ENCODE measurements around the gene ZNF260. TPM values are rescaled to one million over a fixed set of nuclear protein-coding genes. Genes with fewer than 3 reads are reported as not detected.
"Not testable (repeated sequence)": the region's sequence is repeated elsewhere in the genome, so short reads cannot be mapped to it uniquely, and the experiment has no call there.

The ZNF260 gene
- total RNA-seq, 2 experiments from 2014 or later = 8.6 to 10.5 TPM

GRCh38 chr19:36527873-36528193 is 238 bp downstream of the ZNF260 start:
- Mint-ChIP-seq H3K4me1 (ENCODE audit: low read depth) (peaks cover 17% of the 10 kb centered on the region), H3K9me3 (ENCODE audit: insufficient read depth) (peaks cover 23% of the 10 kb centered on the region), H3K36me3 (ENCODE audit: low read depth) (peaks cover 52% of the 10 kb centered on the region)

DNA sequence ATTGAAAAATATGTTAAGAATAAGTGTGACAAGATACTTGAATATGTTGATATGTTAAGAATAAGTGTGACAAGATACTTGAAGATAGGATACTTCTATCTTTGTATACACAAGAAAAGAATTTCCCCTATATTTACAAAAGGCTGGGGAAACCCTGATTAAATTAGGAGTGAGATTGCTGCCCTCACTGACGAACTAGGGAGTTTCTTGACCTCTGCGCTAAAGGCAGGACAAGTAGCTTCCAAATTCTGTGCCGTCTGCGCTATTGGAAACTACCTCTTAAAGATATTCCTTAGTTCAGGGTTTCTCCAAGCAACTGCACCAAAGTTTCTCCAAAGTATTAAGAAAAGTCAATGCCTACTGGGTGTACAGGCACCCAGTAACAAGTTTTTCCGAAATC is 730 bp downstream of the ZNF260 start:
- POLR2A ChIA-PET = interaction anchor here (0.6 to 2.9 kb wide), 6 partner anchors 38 to 551 kb away, joined by 3 to 24 read pairs (median 13); partner anchors contain the start of genes ZNF382, ZNF420, ZNF529 and ZNF566
- H3K27ac Mint-ChIP-seq = no peak overlapping the region
- H3K36me3 Mint-ChIP-seq (ENCODE audit: low read depth) = peaks cover 51% of the 10 kb centered on the region
- H3K4me3 Mint-ChIP-seq = peak overlapping the region; percentile 96
- peaks cover 17% of the 10 kb centered on the region for H3K4me1 Mint-ChIP-seq (ENCODE audit: low read depth)
- peaks cover 27% of the 10 kb centered on the region for H3K9me3 Mint-ChIP-seq (ENCODE audit: insufficient read depth)
- no peak for DNase-seq
- CTCF ChIA-PET = no interaction called here
- H3K27me3 Mint-ChIP-seq (ENCODE audit: low read depth) = no peaks in the 10 kb centered on the region
- no peak for ATAC-seq

More at GRCh38 chr19:36527873-36528193, 238 bp downstream of the ZNF260 start:
- ChIA-PET POLR2A (interaction anchor here (0.6 to 2.9 kb wide), 9 partner anchors 39 to 550 kb away, joined by 3 to 24 read pairs (median 6); partner anchors contain the start of genes ZNF345, ZNF382, ZNF420 and ZNF529), CTCF (interaction anchor here (1.3 to 1.4 kb wide), 2 partner anchors 46 to 77 kb away, joined by 3 to 5 read pairs; partner anchors contain the start of genes ZNF382 and ZNF529)
- H3K4me3 Mint-ChIP-seq = peak overlapping the region; percentile 96
- no peaks in the 10 kb centered on the region for H3K27me3 Mint-ChIP-seq (ENCODE audit: low read depth)
- DNase-seq (no peak), ATAC-seq (no peak)
- H3K27ac Mint-ChIP-seq = peak overlapping the region; percentile 96

GRCh38 chr19:36526581-36526980 is 1.5 kb downstream of the ZNF260 start:
- POLR2A ChIA-PET = no interaction called here
- ATAC-seq = no peak

GRCh38 chr19:36524617-36525016 is 3.5 kb downstream of the ZNF260 start:
- Mint-ChIP-seq H3K4me3 (no peak overlapping the region), H3K9me3 (ENCODE audit: insufficient read depth) (peaks cover 28% of the 10 kb centered on the region)
- CTCF ChIA-PET = no interaction called here

More at GRCh38 chr19:36526581-36526980, 1.5 kb downstream of the ZNF260 start:
- Mint-ChIP-seq H3K27ac (no peak overlapping the region), H3K4me3 (peak overlapping the region; percentile 96), H3K9me3 (ENCODE audit: insufficient read depth) (peaks cover 27% of the 10 kb centered on the region), H3K36me3 (ENCODE audit: low read depth) (peaks cover 54% of the 10 kb centered on the region), H3K4me1 (ENCODE audit: low read depth) (peaks cover 17% of the 10 kb centered on the region), H3K27me3 (ENCODE audit: low read depth) (no peaks in the 10 kb centered on the region)
- DNase-seq = no peak
- CTCF ChIA-PET = no interaction called here

DNA sequence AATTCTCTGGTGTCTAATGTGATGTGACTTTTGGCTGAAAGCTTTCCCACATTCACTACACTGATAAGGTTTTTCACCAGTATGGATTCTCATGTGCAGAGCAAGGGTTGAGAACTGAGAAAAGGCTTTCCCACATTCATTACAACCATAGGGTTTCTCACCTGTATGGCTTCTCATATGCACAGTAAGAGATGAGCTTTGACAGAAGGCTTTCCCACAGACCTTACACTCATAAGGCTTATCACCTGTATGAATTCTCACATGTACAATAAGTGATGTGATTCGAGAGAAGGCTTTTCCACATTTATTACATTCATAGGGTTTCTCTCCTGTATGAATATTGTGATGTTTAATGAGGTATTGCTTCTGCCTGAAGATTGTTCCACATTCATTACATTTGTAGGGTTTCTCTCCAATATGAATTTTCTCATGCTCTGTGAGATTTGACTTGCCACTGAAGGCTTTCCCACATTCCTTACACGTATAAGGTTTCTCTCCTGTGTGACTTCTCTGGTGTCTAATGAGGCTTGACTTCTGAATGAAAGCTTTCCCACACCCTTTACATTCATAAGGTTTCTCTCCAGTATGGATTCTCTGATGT is 14.0 kb downstream of the ZNF260 start:
- Mint-ChIP-seq H3K4me3 (no peak overlapping the region), H3K4me1 (ENCODE audit: low read depth) (no peaks in the 10 kb centered on the region), H3K27ac (no peak overlapping the region), H3K27me3 (ENCODE audit: low read depth) (no peaks in the 10 kb centered on the region), H3K9me3 (ENCODE audit: insufficient read depth) (peaks cover 64% of the 10 kb centered on the region), H3K36me3 (ENCODE audit: low read depth) (peaks cover 58% of the 10 kb centered on the region)
- ATAC-seq = no peak
- ChIA-PET CTCF (no interaction called here), POLR2A (no interaction called here)
- DNase-seq = no peak

More at GRCh38 chr19:36524617-36525016, 3.5 kb downstream of the ZNF260 start:
- Mint-ChIP-seq H3K27ac (no peak overlapping the region), H3K4me1 (ENCODE audit: low read depth) (peaks cover 17% of the 10 kb centered on the region), H3K36me3 (ENCODE audit: low read depth) (peaks cover 64% of the 10 kb centered on the region), H3K27me3 (ENCODE audit: low read depth) (no peaks in the 10 kb centered on the region)
- no peak for DNase-seq
- POLR2A ChIA-PET = no interaction called here
- ATAC-seq = no peak

- no peaks in the 10 kb centered on the region for H3K4me1 Mint-ChIP-seq (ENCODE audit: low read depth)
- no peak for DNase-seq
- H3K27ac Mint-ChIP-seq = no peak overlapping the region
- ChIA-PET CTCF (no interaction called here), POLR2A (no interaction called here)
- H3K4me3 Mint-ChIP-seq = no peak overlapping the region
- ATAC-seq = no peak
- H3K36me3 Mint-ChIP-seq (ENCODE audit: low read depth) = peaks cover 11% of the 10 kb centered on the region
- H3K9me3 Mint-ChIP-seq (ENCODE audit: insufficient read depth) = peaks cover 39% of the 10 kb centered on the region
- H3K27me3 Mint-ChIP-seq (ENCODE audit: low read depth) = no peaks in the 10 kb centered on the region
These were observed 19.7 kb downstream of the ZNF260 start for GRCh38 chr19:36508325-36508724.

DNA sequence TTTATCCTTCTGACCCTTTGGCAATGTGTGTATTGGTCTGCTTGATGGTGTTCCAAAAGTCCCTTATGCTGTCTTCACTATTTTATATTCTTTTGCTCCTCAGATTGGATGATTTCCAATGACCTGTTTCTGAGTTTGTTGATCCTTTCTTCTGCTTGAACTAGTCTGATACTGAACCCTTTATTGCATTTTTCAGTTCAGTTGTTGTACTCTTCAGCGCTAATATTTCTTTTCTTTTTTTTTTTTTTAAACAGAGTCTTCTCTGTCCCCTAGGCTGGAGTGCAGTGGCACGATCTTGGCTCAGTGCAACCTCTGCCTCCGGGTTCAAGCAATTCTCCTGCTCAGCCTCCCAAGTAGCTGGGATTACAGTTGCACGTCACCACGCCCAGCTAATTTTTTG is 26.1 kb downstream of the ZNF260 start:
- DNase-seq (no peak), ATAC-seq (no peak)
- Mint-ChIP-seq H3K36me3 (ENCODE audit: low read depth) (peaks cover 2% of the 10 kb centered on the region), H3K27me3 (ENCODE audit: low read depth) (no peaks in the 10 kb centered on the region), H3K9me3 (ENCODE audit: insufficient read depth) (peaks cover 18% of the 10 kb centered on the region), H3K4me1 (ENCODE audit: low read depth) (no peaks in the 10 kb centered on the region), H3K27ac (no peak overlapping the region), H3K4me3 (no peak overlapping the region)
- ChIA-PET POLR2A (no interaction called here), CTCF (no interaction called here)

- ChIA-PET POLR2A (no interaction called here), CTCF (interaction anchor here (1.4 kb wide), 1 partner anchor 118 kb away, joined by 3 read pairs; the partner anchor contains the start of gene ZFP14)
- no peaks in the 10 kb centered on the region for H3K4me1 Mint-ChIP-seq (ENCODE audit: low read depth)
- ATAC-seq (no peak), DNase-seq (no peak)
- H3K36me3 Mint-ChIP-seq (ENCODE audit: low read depth) = peaks cover 3% of the 10 kb centered on the region
- H3K9me3 Mint-ChIP-seq (ENCODE audit: insufficient read depth) = peaks cover 21% of the 10 kb centered on the region
- H3K27ac Mint-ChIP-seq = no peak overlapping the region
- H3K4me3 Mint-ChIP-seq = no peak overlapping the region
- no peaks in the 10 kb centered on the region for H3K27me3 Mint-ChIP-seq (ENCODE audit: low read depth)
These were observed 31.1 kb downstream of the ZNF260 start for GRCh38 chr19:36497001-36497400.

- H3K36me3 Mint-ChIP-seq (ENCODE audit: low read depth); ATAC-seq; H3K27ac Mint-ChIP-seq; H3K4me3 Mint-ChIP-seq; H3K27me3 Mint-ChIP-seq (ENCODE audit: low read depth); POLR2A ChIA-PET; CTCF ChIA-PET: not testable (repeated sequence)
- peak; percentile 46 for DNase-seq
- H3K4me1 Mint-ChIP-seq (ENCODE audit: low read depth) = peaks cover 23% of the 10 kb centered on the region
- H3K9me3 Mint-ChIP-seq (ENCODE audit: insufficient read depth) = peaks cover 19% of the 10 kb centered on the region
These were observed 35.2 kb downstream of the ZNF260 start for GRCh38 chr19:36492689-36493453.

DNA sequence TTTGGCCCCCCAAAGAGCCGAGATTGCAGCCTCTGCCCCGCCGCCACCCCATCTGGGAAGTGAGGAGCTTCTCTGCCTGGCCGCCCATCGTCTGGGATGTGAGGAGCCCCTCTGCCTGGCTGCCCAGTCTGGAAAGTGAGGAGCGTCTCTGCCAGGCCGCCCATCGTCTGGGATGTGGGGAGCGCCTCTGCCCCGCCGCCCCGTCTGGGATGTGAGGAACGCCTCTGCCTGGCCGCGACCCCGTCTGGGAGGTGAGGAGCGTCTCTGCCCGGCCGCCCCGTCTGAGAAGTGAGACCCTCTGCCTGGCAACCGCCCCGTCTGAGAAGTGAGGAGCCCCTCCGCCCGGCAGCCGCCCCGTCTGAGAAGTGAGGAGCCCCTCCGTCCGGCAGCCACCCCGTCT is 37.2 kb downstream of the ZNF260 start:
- CTCF ChIA-PET; DNase-seq; POLR2A ChIA-PET; ATAC-seq; H3K27me3 Mint-ChIP-seq (ENCODE audit: low read depth): not testable (repeated sequence)
- H3K27ac Mint-ChIP-seq = peak overlapping the region; percentile 99
- peaks cover 16% of the 10 kb centered on the region for H3K9me3 Mint-ChIP-seq (ENCODE audit: insufficient read depth)
- peaks cover 20% of the 10 kb centered on the region for H3K36me3 Mint-ChIP-seq (ENCODE audit: low read depth)
- peaks cover 31% of the 10 kb centered on the region for H3K4me1 Mint-ChIP-seq (ENCODE audit: low read depth)
- H3K4me3 Mint-ChIP-seq = peak overlapping the region; percentile 95

- peak; percentile 74 for ATAC-seq
- CTCF ChIA-PET = interaction anchor here (0.8 kb wide), 1 partner anchor 14 kb away, joined by 3 read pairs; no protein-coding TSS in a partner anchor
- POLR2A ChIA-PET = interaction anchor here (0.7 to 2.0 kb wide), 9 partner anchors 10 to 361 kb away, joined by 3 to 24 read pairs (median 4); partner anchors contain the start of genes ZFP82, ZNF146, ZNF260 and ZNF382
- peak; percentile 85 for DNase-seq
- H3K36me3 Mint-ChIP-seq (ENCODE audit: low read depth) = peaks cover 21% of the 10 kb centered on the region
- peaks cover 31% of the 10 kb centered on the region for H3K4me1 Mint-ChIP-seq (ENCODE audit: low read depth)
- peak overlapping the region; percentile 99 for H3K27ac Mint-ChIP-seq
- peak overlapping the region; percentile 95 for H3K4me3 Mint-ChIP-seq
- no peaks in the 10 kb centered on the region for H3K27me3 Mint-ChIP-seq (ENCODE audit: low read depth)
- peaks cover 18% of the 10 kb centered on the region for H3K9me3 Mint-ChIP-seq (ENCODE audit: insufficient read depth)
These were observed 38.1 kb downstream of the ZNF260 start for GRCh38 chr19:36489920-36490415.
